Measurements from ENCODE around the gene PROB1.

Gene PROB1

DNA sequence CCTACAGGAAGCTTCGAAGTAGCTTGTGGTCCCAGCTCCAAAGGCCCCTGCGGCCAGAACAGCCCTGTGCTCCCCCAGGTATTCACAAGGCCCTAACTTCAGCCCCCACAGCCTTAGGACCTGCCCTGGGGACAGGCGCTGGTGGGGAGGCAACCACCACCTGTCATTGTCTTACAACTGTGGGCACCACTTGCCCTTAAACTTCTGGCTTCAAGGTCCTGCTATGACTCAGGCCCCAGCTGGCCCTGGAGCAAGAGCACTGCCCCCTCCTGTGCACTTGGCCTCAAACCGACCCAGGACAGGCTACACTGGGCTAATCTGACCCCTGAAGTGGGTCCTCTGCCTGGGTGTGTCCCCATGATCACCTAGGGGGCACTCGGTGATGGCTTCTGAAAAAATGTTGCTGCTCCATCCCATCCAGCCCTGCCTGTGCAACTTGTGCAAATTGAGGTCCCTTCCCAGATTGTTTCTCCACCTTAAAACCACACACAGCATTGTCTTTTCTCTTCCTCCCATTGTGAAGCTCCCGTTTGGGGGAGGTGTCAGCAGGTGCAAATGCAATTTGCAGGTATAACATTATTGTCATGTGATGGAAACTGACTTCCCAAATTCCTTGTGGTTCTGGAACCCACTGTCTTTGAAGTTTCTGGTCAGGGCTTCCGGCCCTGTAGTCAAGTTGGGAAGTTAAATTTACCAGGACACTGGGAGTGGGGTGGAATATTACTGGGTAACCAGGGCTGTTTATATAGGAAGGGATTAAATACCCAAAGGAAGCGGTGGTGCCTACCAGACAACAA is 1.1 kb upstream of the PROB1 start:
- Histone ChIP-seq H3K27ac (ENCODE audit: poor library complexity, severe bottlenecking) (no peak overlapping the region), H3K4me3 (ENCODE audit: severe bottlenecking) (no peak overlapping the region), H3K27me3 (ENCODE audit: insufficient read depth, poor library complexity, severe bottlenecking) (no peaks in the 10 kb centered on the region), H3K9me3 (ENCODE audit: severe bottlenecking) (no peaks in the 10 kb centered on the region), H3K36me3 (ENCODE audit: low read depth) (no peaks in the 10 kb centered on the region), H3K4me1 (ENCODE audit: insufficient read depth, poor library complexity, severe bottlenecking) (peaks cover 10% of the 10 kb centered on the region)
- TF ChIP-seq CTCF (IDR thresholded peaks at IDR 0.05; ENCODE audit: poor library complexity, severe bottlenecking) = no peak
- 0 out of 3 replicates have a peak, but pooled peaks have one; percentile 13 for ATAC-seq (ENCODE audit: low read depth)
- DNase-seq (ENCODE audit: low spot score) = no peak

- H3K36me3 ChIP-seq (ENCODE audit: low read depth) = no peaks in the 10 kb centered on the region
- H3K4me3 ChIP-seq (ENCODE audit: severe bottlenecking) = no peak overlapping the region
- no peak for TF ChIP-seq CTCF (IDR thresholded peaks at IDR 0.05; ENCODE audit: poor library complexity, severe bottlenecking)
- H3K9me3 ChIP-seq (ENCODE audit: severe bottlenecking) = no peaks in the 10 kb centered on the region
- H3K4me1 ChIP-seq (ENCODE audit: insufficient read depth, poor library complexity, severe bottlenecking) = peaks cover 12% of the 10 kb centered on the region
- no peak for DNase-seq (ENCODE audit: low spot score)
- H3K27ac ChIP-seq (ENCODE audit: poor library complexity, severe bottlenecking) = no peak overlapping the region
- no peaks in the 10 kb centered on the region for H3K27me3 ChIP-seq (ENCODE audit: insufficient read depth, poor library complexity, severe bottlenecking)
- ATAC-seq (ENCODE audit: low read depth) = no peak
These were observed 716 bp downstream of the PROB1 start for GRCh38 chr5:139394123-139394653.

GRCh38 chr5:139393497-139394122 is 1.3 kb downstream of the PROB1 start:
- Histone ChIP-seq H3K9me3 (ENCODE audit: severe bottlenecking) (no peaks in the 10 kb centered on the region), H3K27me3 (ENCODE audit: insufficient read depth, poor library complexity, severe bottlenecking) (no peaks in the 10 kb centered on the region), H3K4me3 (ENCODE audit: severe bottlenecking) (no peak overlapping the region), H3K27ac (ENCODE audit: poor library complexity, severe bottlenecking) (no peak overlapping the region), H3K4me1 (ENCODE audit: insufficient read depth, poor library complexity, severe bottlenecking) (peaks cover 12% of the 10 kb centered on the region), H3K36me3 (ENCODE audit: low read depth) (no peaks in the 10 kb centered on the region)
- TF ChIP-seq CTCF (IDR thresholded peaks at IDR 0.05; ENCODE audit: poor library complexity, severe bottlenecking) = no peak
- DNase-seq (ENCODE audit: low spot score) = no peak
- ATAC-seq (ENCODE audit: low read depth) = no peak

GRCh38 chr5:139392678-139393496 is 2.0 kb downstream of the PROB1 start:
- H3K4me3 ChIP-seq (ENCODE audit: severe bottlenecking) = no peak overlapping the region
- TF ChIP-seq CTCF (IDR thresholded peaks at IDR 0.05; ENCODE audit: poor library complexity, severe bottlenecking) = no peak
- H3K36me3 ChIP-seq (ENCODE audit: low read depth) = no peaks in the 10 kb centered on the region
- peaks cover 12% of the 10 kb centered on the region for H3K4me1 ChIP-seq (ENCODE audit: insufficient read depth, poor library complexity, severe bottlenecking)
- no peaks in the 10 kb centered on the region for H3K27me3 ChIP-seq (ENCODE audit: insufficient read depth, poor library complexity, severe bottlenecking)
- DNase-seq (ENCODE audit: low spot score) (no peak), ATAC-seq (ENCODE audit: low read depth) (no peak)
- H3K27ac ChIP-seq (ENCODE audit: poor library complexity, severe bottlenecking) = no peak overlapping the region
- H3K9me3 ChIP-seq (ENCODE audit: severe bottlenecking) = no peaks in the 10 kb centered on the region

Measured in RWPE2 (cell line).